CD14-positive monocyte (primary cell): ENCODE results near the gene ZFPM1. TPM values are rescaled to one million over a fixed set of nuclear protein-coding genes. Genes with fewer than 3 reads are reported as not detected.
"Not testable (repeated sequence)": the region's sequence is repeated elsewhere in the genome, so short reads cannot be mapped to it uniquely, and the experiment has no call there.

Experiments used
- DNase-seq, 3 donors: peaks; one replicate each; pipeline ENCODE4 v3.0.0-alpha.2; 2011 to 2022
- H2AFZ ChIP-seq: 2 replicates; pipeline ENCODE4 v1.6.0; 2012; ENCODE audit warnings: mild to moderate bottlenecking, low read depth, low read length, inconsistent platforms; ENCODE audit not compliant: insufficient read depth, poor library complexity, severe bottlenecking
- H3K27ac ChIP-seq, 2 donors: 1 replicate in 1 of 2; 2 replicates in 1 of 2; pipeline ENCODE4 v1.5.1; 2012 to 2013; ENCODE audit warnings: low read length in 2 of 2, control low read depth in 1 of 2, inconsistent platforms in 1 of 2, low read depth in 1 of 2, mild to moderate bottlenecking in 1 of 2
- H3K27me3 ChIP-seq, 2 donors: one replicate each; pipeline versions ENCODE4 v1.6.0 to v1.6.1; 2011 to 2013; ENCODE audit warnings: low read length in 2 of 2; ENCODE audit not compliant: control insufficient read depth in 2 of 2, insufficient read depth in 2 of 2
- H3K36me3 ChIP-seq, 2 donors: replicated peaks in 1 of 2; 1 replicate in 1 of 2; 2 replicates in 1 of 2; pipeline versions ENCODE4 v1.5.1 to v1.6.1; 2012 to 2013; ENCODE audit warnings: low read length in 2 of 2, control low read depth in 1 of 2, inconsistent platforms in 1 of 2, mild to moderate bottlenecking in 1 of 2; ENCODE audit not compliant: insufficient read depth in 2 of 2, control insufficient read depth in 1 of 2
- H3K4me1 ChIP-seq, 2 donors: 1 replicate in 1 of 2; 2 replicates in 1 of 2; pipeline versions ENCODE4 v1.5.1 to v1.6.1; 2012 to 2013; ENCODE audit warnings: low read length in 2 of 2, control low read depth in 1 of 2, inconsistent platforms in 1 of 2, mild to moderate bottlenecking in 1 of 2, moderate library complexity in 1 of 2; ENCODE audit not compliant: insufficient read depth in 2 of 2, control insufficient read depth in 1 of 2
- H3K4me2 ChIP-seq: replicated peaks from 2 replicates; pipeline ENCODE3; 2012; ENCODE audit warnings: low read length, moderate library complexity, mild to moderate bottlenecking; ENCODE audit not compliant: poor library complexity, severe bottlenecking; ENCODE audit errors: extremely low read depth
- H3K4me3 ChIP-seq, 3 experiments: fragments of 200-600 bp in 1 of 3; sonication (generic) in 1 of 3; replicated peaks in 1 of 3; 1 replicate in 2 of 3; 2 replicates in 1 of 3; pipeline ENCODE4 v1.5.1; 2011 to 2013; ENCODE audit warnings: low read length in 3 of 3, mild to moderate bottlenecking in 3 of 3, control low read depth in 2 of 3, low read depth in 2 of 3, inconsistent platforms in 1 of 3, moderate library complexity in 1 of 3
- H3K79me2 ChIP-seq: 2 replicates; pipeline ENCODE4 v1.6.0; 2012; ENCODE audit warnings: mild to moderate bottlenecking, control low read depth, inconsistent platforms, low read length, moderate library complexity; ENCODE audit not compliant: insufficient read depth
- H3K9ac ChIP-seq: 2 replicates; pipeline ENCODE4 v1.6.0; 2017; ENCODE audit warnings: low read length, mild to moderate bottlenecking; ENCODE audit not compliant: insufficient read depth, poor library complexity, severe bottlenecking
- H3K9me3 ChIP-seq, 2 donors: replicated peaks in 1 of 2; 1 replicate in 1 of 2; 2 replicates in 1 of 2; pipeline versions ENCODE4 v1.5.1 to v1.6.1; 2012 to 2013; ENCODE audit warnings: low read length in 2 of 2, control low read depth in 1 of 2; ENCODE audit not compliant: control insufficient read depth in 1 of 2, insufficient read depth in 1 of 2
- H4K20me1 ChIP-seq: 2 replicates; pipeline ENCODE4 v1.6.0; 2012; ENCODE audit warnings: mild to moderate bottlenecking, low read length, control low read depth, moderate library complexity; ENCODE audit not compliant: insufficient read depth
- H3K27ac Mint-ChIP-seq, 7 donors: one replicate each; pipeline ENCODE4 v1.8.0; 2020; ENCODE audit warnings: mild to moderate bottlenecking in 7 of 7, mixed read lengths in 7 of 7, moderate library complexity in 6 of 7, inconsistent platforms in 2 of 7
- H3K27me3 Mint-ChIP-seq, 3 donors: one replicate each; pipeline ENCODE4 v1.8.0; 2021 to 2022; ENCODE audit warnings: low read depth in 3 of 3, mild to moderate bottlenecking in 3 of 3, mixed read lengths in 3 of 3, moderate library complexity in 3 of 3, inconsistent platforms in 1 of 3
- H3K36me3 Mint-ChIP-seq, 2 donors: one replicate each; pipeline ENCODE4 v1.8.0; 2020; ENCODE audit warnings: mixed read lengths in 2 of 2, inconsistent platforms in 1 of 2, mild to moderate bottlenecking in 1 of 2
- H3K4me1 Mint-ChIP-seq: one replicate; pipeline ENCODE4 v1.8.0; 2020; ENCODE audit warnings: mild to moderate bottlenecking, mixed read lengths
- H3K4me3 Mint-ChIP-seq, 2 donors: one replicate each; pipeline ENCODE4 v1.8.0; 2020; ENCODE audit warnings: mild to moderate bottlenecking in 2 of 2, mixed read lengths in 2 of 2, moderate library complexity in 1 of 2
- H3K9me3 Mint-ChIP-seq, 7 donors: one replicate each; pipeline ENCODE4 v1.8.0; 2020 to 2022; ENCODE audit warnings: mixed read lengths in 7 of 7, mild to moderate bottlenecking in 6 of 7, moderate library complexity in 6 of 7, inconsistent platforms in 2 of 7
- WGBS: methylation state at CpG from one replicate; pipeline ENCODE4 v1.1.5; 2013; ENCODE audit warnings: missing lambda C conversion rate; ENCODE audit not compliant: insufficient coverage; 5-methylcytosine and 5-hydroxymethylcytosine counted together
- intact Hi-C, 2 donors: fragments of 100-400 bp; cut with micrococcal nuclease; formaldehyde crosslinking; loops; one replicate each; pipeline versions ENCODE4 v1.15.0 to v1.15.1; 2023
- polyA plus RNA-seq, 3 donors: library from polyadenylated mRNA; depleted of rRNA in 1 of 3; unstranded in 2 of 3; stranded (reverse) in 1 of 3; fragments of 300-500 nt in 2 of 3; fragments of >200 nt in 1 of 3; fragmentation: Illumina TruSeq in 2 of 3; gene quantifications; 1 replicate in 2 of 3; 2 replicates in 1 of 3; pipeline ENCODE4 v1.2.3, GENCODE V29; 2012 to 2021
- TF ChIP-seq, protein P1 (sequence below): fragments of 200-600 bp; IDR thresholded peaks from one replicate; pipeline ENCODE4 v1.8.0; 2022; ENCODE audit warnings: antibody characterized with exemption, mild to moderate bottlenecking

ZFPM1 gene
- polyA plus RNA-seq, 3 donors: 0.04 to 0.19 (median 0.12) TPM

DNA sequence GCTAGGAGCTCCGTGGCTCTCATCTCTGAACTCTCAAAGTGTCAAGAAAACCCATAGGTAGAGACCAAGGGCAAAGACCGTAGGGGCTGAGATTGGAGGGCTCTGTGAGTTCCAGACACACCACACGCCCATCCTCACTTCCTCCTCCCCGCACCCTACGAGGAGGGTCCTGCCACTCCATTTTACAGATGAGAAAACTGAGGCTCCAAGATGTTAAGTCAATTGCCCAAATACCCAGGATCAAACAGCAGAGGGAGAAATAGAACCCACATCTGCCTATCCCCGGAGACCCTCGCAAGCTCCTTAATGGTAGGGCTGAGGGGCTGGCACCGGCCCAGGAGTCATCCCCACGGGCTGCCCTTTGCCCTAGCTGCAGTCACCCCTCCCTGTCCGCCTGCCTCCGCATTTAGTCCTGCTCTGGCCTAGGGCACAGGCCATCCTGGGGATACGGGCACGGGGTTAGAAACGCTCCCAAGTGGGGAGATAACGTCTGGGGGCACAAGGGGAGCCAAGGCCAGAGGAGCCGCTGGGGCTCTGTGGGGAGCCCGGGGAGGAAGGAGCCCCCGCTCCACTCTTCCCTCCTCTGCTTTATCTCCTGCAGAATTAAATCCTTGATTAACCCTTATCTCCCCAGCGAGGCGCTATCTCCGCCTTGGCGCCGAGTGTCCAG is 63.0 kb downstream of the ZFPM1 start:
- H3K27me3 ChIP-seq: no peaks in the 10 kb centered on the region
- no peak for DNase-seq
- H4K20me1 ChIP-seq: no peaks in the 10 kb centered on the region
- TF ChIP-seq, protein P1, sequence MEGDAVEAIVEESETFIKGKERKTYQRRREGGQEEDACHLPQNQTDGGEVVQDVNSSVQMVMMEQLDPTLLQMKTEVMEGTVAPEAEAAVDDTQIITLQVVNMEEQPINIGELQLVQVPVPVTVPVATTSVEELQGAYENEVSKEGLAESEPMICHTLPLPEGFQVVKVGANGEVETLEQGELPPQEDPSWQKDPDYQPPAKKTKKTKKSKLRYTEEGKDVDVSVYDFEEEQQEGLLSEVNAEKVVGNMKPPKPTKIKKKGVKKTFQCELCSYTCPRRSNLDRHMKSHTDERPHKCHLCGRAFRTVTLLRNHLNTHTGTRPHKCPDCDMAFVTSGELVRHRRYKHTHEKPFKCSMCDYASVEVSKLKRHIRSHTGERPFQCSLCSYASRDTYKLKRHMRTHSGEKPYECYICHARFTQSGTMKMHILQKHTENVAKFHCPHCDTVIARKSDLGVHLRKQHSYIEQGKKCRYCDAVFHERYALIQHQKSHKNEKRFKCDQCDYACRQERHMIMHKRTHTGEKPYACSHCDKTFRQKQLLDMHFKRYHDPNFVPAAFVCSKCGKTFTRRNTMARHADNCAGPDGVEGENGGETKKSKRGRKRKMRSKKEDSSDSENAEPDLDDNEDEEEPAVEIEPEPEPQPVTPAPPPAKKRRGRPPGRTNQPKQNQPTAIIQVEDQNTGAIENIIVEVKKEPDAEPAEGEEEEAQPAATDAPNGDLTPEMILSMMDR: no peak
- peaks cover 3 to 5% (median 5%) of the 10 kb centered on the region in 3 donors for H3K27me3 Mint-ChIP-seq
- no peak overlapping the region for H3K27ac ChIP-seq
- H3K4me3 Mint-ChIP-seq: no peak overlapping the region
- H3K4me2 ChIP-seq: no peak overlapping the region
- H3K4me1 Mint-ChIP-seq: no peaks in the 10 kb centered on the region
- no peaks in the 10 kb centered on the region for H3K9me3 ChIP-seq
- H3K79me2 ChIP-seq: no peaks in the 10 kb centered on the region
- H3K4me3 ChIP-seq: no peak overlapping the region
- no peaks in the 10 kb centered on the region for H3K4me1 ChIP-seq
- intact Hi-C loops: no loop called here
- WGBS: 95% methylated on average over 17 of the region's 23 CpGs
- H3K36me3 Mint-ChIP-seq: no peaks in the 10 kb centered on the region
- peaks cover 0 to 16% (median 2%) of the 10 kb centered on the region in 7 donors for H3K9me3 Mint-ChIP-seq
- no peaks in the 10 kb centered on the region for H3K36me3 ChIP-seq
- H3K9ac ChIP-seq: no peak overlapping the region
- H3K27ac Mint-ChIP-seq: no peak overlapping the region
- no peak overlapping the region for H2AFZ ChIP-seq

DNA sequence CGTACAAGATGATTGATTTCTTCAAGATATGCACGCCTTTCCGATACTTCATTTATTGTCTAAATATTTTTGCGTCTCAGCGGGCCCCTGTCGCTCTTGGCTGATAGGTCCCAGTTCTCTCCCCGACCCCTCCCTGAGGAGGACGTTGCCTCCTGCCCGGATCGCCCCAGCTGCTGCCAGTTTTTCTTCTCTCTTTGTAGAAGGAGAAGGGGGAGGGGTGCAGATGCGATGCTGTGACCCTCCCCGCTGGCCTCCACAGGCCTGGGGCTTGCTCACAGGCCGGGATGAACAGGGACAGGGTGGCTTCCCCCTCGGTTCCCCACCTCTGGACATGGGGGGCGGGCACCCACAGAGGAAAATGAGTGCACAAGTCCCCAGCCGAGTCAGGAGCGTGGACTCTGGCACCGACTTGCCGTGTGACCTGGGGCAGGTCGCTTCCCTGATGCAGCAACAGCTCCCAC is 63.6 kb downstream of the ZFPM1 start:
- peaks cover 3 to 5% (median 5%) of the 10 kb centered on the region in 3 donors for H3K27me3 Mint-ChIP-seq
- no peaks in the 10 kb centered on the region for H3K4me1 Mint-ChIP-seq

DNA sequence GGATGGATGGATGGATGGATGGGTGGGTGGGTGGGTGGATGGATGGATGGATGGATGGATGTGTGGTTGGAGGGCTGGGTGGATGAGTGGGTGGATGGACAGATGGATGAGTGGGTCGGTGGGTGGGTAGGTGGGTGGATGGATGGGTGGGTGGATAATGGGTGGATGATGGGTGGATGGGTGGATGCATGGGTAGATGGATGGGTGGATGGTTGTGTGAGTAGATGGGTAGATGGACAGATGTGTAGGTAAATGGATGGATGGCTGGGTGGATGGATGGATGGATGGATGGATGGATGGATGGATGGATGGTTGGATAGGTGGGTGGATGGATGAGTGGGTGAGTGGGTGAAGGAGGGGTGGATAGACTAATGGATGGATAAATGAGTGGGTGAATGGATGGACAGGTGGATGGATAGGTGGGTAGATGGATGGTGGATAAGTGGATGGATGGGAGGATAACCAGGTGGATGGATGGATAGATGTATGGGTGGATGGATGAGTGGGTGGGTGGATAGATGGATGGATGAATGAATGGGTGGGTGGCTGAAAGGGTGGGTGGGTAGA is 64.2 kb downstream of the ZFPM1 start:
- H3K36me3 Mint-ChIP-seq, H3K9me3 ChIP-seq, H3K27ac ChIP-seq, H3K4me3 ChIP-seq, H3K27me3 ChIP-seq, H3K4me1 ChIP-seq, H3K9ac ChIP-seq, intact Hi-C loops, H3K79me2 ChIP-seq, DNase-seq, H3K4me2 ChIP-seq, H4K20me1 ChIP-seq, H3K27me3 Mint-ChIP-seq, H3K4me1 Mint-ChIP-seq, H2AFZ ChIP-seq, H3K27ac Mint-ChIP-seq, H3K36me3 ChIP-seq, H3K4me3 Mint-ChIP-seq: not testable (repeated sequence)
- peaks cover 0 to 16% (median 2%) of the 10 kb centered on the region in 7 donors for H3K9me3 Mint-ChIP-seq
- 100% methylated on average over 1 of the region's 1 CpG for WGBS

More for the DNA sequence above, 63.6 kb downstream of the ZFPM1 start:
- no peaks in the 10 kb centered on the region for H3K27me3 ChIP-seq
- H3K4me3 ChIP-seq: no peak overlapping the region
- TF ChIP-seq, protein P1: no peak
- Mint-ChIP-seq H3K4me3 (no peak overlapping the region), H3K9me3 (peaks cover 0 to 16% (median 2%) of the 10 kb centered on the region in 7 donors), H3K36me3 (no peaks in the 10 kb centered on the region), H3K27ac (no peak overlapping the region)
- no peak overlapping the region for H3K4me2 ChIP-seq
- H3K4me1 ChIP-seq: no peaks in the 10 kb centered on the region
- WGBS: 93% methylated on average over 17 of the region's 20 CpGs
- H3K9ac ChIP-seq: no peak overlapping the region
- no peaks in the 10 kb centered on the region for H3K36me3 ChIP-seq
- intact Hi-C loops: no loop called here
- H3K9me3 ChIP-seq: no peaks in the 10 kb centered on the region
- no peak overlapping the region for H2AFZ ChIP-seq
- H3K79me2 ChIP-seq: no peaks in the 10 kb centered on the region
- no peak overlapping the region for H3K27ac ChIP-seq
- H4K20me1 ChIP-seq: no peaks in the 10 kb centered on the region
- DNase-seq: no peak
